Measurements from ENCODE around the gene NINJ1. TPM values are rescaled to one million over a fixed set of nuclear protein-coding genes. Genes with fewer than 3 reads are reported as not detected.

Gene NINJ1
- 23.4 TPM for total RNA-seq

GRCh38 chr9:93134015-93134739 lies at the start of gene NINJ1:
Gene NINJ1, minus strand, starts transcription at chr9:93134251. Its CDS starts 34 bp downstream, at chr9:93134217.

GRCh38 chr9:93096131-93096802 lies 37.8 kb downstream of the NINJ1 start, which contains the start of gene CARD19:
Gene CARD19, plus strand, starts transcription at chr9:93096217. Its CDS starts 129 bp downstream, at chr9:93096346.

Other genes with a start within 250 kb of the NINJ1 start
- gene FGD3, start 186.7 kb downstream of the NINJ1 start, total RNA-seq = 5.6 TPM
- 2.4 TPM for gene SUSD3, start 75.5 kb downstream of the NINJ1 start, total RNA-seq
- gene CARD19, start 38.0 kb downstream of the NINJ1 start, total RNA-seq = 17.9 TPM
- 89.7 TPM for gene WNK2, start 49.9 kb upstream of the NINJ1 start, total RNA-seq

Measured in camera-type eye (tissue), 1 donor.